Esophagus muscularis mucosa (tissue), 4 donors: Measurements from ENCODE around the gene ECI1. TPM values are rescaled to one million over a fixed set of nuclear protein-coding genes. Genes with fewer than 3 reads are reported as not detected.

Experiments
- DNase-seq: peaks from one replicate; pipeline ENCODE4 v3.0.0-alpha.2; 2017; ENCODE audit errors: extremely low spot score
- H3K27ac ChIP-seq, 4 donors: fragments of 200-600 bp; sonication (generic); replicated peaks in 1 of 4; 1 replicate in 3 of 4; 2 replicates in 1 of 4; pipeline ENCODE4 v1.5.1; 2016 to 2019; ENCODE audit warnings: mild to moderate bottlenecking in 1 of 4
- H3K27me3 ChIP-seq, 4 donors: fragments of 200-600 bp; sonication (generic); one replicate each; pipeline versions ENCODE4 v1.5.1 to v1.6.0; 2016 to 2019
- H3K36me3 ChIP-seq, 4 donors: fragments of 200-600 bp; sonication (generic); one replicate each; pipeline ENCODE4 v1.5.1; 2016 to 2019
- H3K4me1 ChIP-seq, 4 donors: fragments of 200-600 bp; sonication (generic); one replicate each; pipeline ENCODE4 v1.5.1; 2016 to 2019
- H3K4me3 ChIP-seq, 4 donors: fragments of 200-600 bp; sonication (generic); 1 replicate in 2 of 4; 2 replicates in 2 of 4; pipeline ENCODE4 v1.5.1; 2016 to 2019; ENCODE audit warnings: mild to moderate bottlenecking in 4 of 4, moderate library complexity in 1 of 4
- H3K9me3 ChIP-seq, 4 donors: fragments of 200-600 bp; sonication (generic); 1 replicate in 3 of 4; 2 replicates in 1 of 4; pipeline ENCODE4 v1.5.1; 2016 to 2019
- EP300 ChIP-seq: sonication (generic); formaldehyde crosslinking; IDR thresholded peaks from one replicate; pipeline ENCODE4 v1.6.1; 2017; ENCODE audit warnings: antibody characterized with exemption
- POLR2A ChIP-seq: fragments of 450-650 bp; IDR thresholded peaks from one replicate; pipeline ENCODE4 v1.6.1; 2017; ENCODE audit warnings: antibody characterized with exemption, moderate library complexity, mild to moderate bottlenecking, low read depth
- POLR2AphosphoS5 ChIP-seq, 2 donors: sonication (generic); formaldehyde crosslinking; IDR thresholded peaks; one replicate each; pipeline ENCODE4 v1.6.1; 2017; ENCODE audit warnings: antibody characterized with exemption in 2 of 2
- WGBS: methylation state at CpG from one replicate; pipeline ENCODE4 v1.1.5; 2018; 5-methylcytosine and 5-hydroxymethylcytosine counted together
- intact Hi-C: fragments of 100-400 bp; cut with DNase I; formaldehyde crosslinking; loops from one replicate; pipeline ENCODE4 v1.15.1; 2023
- total RNA-seq, 4 donors: library from RNA; depleted of rRNA; stranded (reverse); fragments of >200 nt; gene quantifications; one replicate each; pipeline versions ENCODE4 v1.1.0 to v1.2.1, GENCODE V29; 2016
- TF ChIP-seq, protein P1 (sequence below), 3 experiments: fragments of 200-600 bp in 2 of 3; fragments of 450-650 bp in 1 of 3; sonication (generic) in 2 of 3; IDR thresholded peaks; one replicate each; pipeline ENCODE4 v1.5.1; 2017 to 2019; ENCODE audit warnings: antibody characterized with exemption in 3 of 3, mild to moderate bottlenecking in 2 of 3, moderate library complexity in 1 of 3

Gene ECI1
- total RNA-seq, 4 donors from 2014 or later = 51.9 to 115 (median 86.6) TPM

DNA sequence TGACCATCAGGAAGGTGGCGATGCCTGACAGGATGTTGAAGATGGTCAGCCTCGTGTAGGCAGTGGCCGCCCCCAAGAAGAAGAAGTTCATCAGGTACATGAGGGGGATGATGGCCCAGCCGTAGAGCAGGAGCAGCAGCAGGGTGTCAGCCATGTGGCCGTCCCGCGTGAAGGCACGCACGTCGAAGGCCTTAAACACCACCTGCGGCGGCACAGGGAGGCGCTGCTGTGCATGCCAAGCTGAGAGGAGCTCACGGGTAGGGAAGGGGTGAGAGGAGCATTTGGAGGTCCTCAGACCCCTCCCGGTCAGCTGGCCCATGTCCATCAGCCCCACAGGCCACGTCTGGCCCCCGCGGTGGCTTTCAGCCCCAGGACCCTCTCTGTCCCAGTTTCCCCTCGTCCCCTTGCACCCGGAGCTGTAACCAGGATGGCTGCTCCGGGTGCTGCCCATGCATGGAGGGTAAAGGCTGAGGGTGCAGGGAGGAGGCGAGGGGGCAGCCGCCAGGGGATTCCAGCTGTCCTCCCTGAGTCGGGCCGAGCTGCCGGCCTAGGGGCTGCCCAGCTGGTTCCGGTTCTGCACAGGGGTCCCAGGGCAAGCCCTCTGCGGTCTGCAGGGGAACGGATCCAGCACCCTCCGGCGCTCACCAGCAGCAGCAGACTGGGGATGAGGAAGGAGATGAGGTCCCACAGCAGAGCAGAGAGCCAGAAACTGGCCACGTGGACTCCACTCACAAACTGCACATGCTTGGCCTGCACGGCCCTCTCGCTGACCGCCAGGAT, 33.6 kb upstream of the ECI1 start:
- no peak overlapping the region for H3K4me3 ChIP-seq
- no peaks in the 10 kb centered on the region for H3K27me3 ChIP-seq
- H3K9me3 ChIP-seq = no peaks in the 10 kb centered on the region
- H3K27ac ChIP-seq = no peak overlapping the region
- DNase-seq = no peak
- H3K36me3 ChIP-seq = peaks cover 11 to 92% (median 82%) of the 10 kb centered on the region in 4 donors
- intact Hi-C loops = no loop called here
- no peaks in the 10 kb centered on the region for H3K4me1 ChIP-seq
- TF ChIP-seq, protein P1, sequence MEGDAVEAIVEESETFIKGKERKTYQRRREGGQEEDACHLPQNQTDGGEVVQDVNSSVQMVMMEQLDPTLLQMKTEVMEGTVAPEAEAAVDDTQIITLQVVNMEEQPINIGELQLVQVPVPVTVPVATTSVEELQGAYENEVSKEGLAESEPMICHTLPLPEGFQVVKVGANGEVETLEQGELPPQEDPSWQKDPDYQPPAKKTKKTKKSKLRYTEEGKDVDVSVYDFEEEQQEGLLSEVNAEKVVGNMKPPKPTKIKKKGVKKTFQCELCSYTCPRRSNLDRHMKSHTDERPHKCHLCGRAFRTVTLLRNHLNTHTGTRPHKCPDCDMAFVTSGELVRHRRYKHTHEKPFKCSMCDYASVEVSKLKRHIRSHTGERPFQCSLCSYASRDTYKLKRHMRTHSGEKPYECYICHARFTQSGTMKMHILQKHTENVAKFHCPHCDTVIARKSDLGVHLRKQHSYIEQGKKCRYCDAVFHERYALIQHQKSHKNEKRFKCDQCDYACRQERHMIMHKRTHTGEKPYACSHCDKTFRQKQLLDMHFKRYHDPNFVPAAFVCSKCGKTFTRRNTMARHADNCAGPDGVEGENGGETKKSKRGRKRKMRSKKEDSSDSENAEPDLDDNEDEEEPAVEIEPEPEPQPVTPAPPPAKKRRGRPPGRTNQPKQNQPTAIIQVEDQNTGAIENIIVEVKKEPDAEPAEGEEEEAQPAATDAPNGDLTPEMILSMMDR (IDR thresholded peaks at IDR 0.05) = no peak
- no peak for TF ChIP-seq POLR2AphosphoS5 (IDR thresholded peaks at IDR 0.05)
- 90% methylated on average over 28 of the region's 35 CpGs for whole genome bisulfite sequencing

DNA sequence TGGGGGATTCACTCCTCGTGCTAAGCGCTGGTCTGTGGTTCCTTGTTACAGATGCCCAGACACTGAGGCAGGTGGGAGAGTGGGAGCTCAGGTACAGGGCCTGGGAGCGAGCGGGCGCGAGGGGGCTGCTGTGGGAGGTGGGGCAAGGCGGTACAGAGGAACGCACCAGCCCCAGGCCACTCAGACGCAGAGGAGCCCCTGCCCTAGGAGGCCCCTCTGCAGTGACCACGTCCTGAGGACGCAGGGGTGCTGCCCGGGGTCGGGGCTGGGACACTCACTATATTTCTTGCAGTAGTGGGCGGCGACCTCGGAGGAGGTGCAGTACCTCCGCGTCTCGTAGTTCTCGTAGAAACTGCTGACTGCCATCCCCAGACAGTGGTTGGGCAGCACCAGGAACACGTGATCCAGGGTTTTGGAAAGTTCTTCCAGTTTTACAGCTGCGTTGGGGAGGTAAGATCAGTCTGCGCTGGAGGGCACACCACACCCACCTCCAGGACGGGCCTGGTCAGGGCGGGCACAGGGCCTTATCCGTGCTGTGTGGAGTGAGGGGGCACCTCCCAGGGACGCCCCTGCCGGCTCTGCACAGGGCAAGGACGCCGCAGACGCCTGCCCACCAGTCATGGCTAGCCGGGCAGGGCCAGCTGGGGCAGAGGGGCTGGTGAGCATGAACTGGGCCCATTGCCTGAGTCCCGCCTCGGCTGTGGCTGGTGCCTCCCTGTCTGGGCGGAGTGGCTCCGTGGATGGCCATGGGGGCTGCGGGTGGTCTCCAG, 32.8 kb upstream of the ECI1 start:
- Histone ChIP-seq H3K9me3 (no peaks in the 10 kb centered on the region), H3K36me3 (peaks cover 11 to 92% (median 77%) of the 10 kb centered on the region in 4 donors), H3K4me1 (no peaks in the 10 kb centered on the region), H3K27me3 (no peaks in the 10 kb centered on the region), H3K27ac (no peak overlapping the region), H3K4me3 (no peak overlapping the region)
- no peak for DNase-seq
- intact Hi-C loops = no loop called here
- TF ChIP-seq POLR2A = no peak
- TF ChIP-seq, protein P1 (IDR thresholded peaks at IDR 0.05) = no peak
- TF ChIP-seq EP300 = no peak
- TF ChIP-seq POLR2AphosphoS5 (IDR thresholded peaks at IDR 0.05) = no peak
- WGBS = 89% methylated on average over 20 of the region's 37 CpGs

GRCh38 chr16:2282866-2283555, 31.6 kb upstream of the ECI1 start:
- H3K36me3 ChIP-seq = peaks cover 11 to 92% (median 74%) of the 10 kb centered on the region in 4 donors
- H3K4me1 ChIP-seq = no peaks in the 10 kb centered on the region
- H3K27ac ChIP-seq = no peak overlapping the region
- intact Hi-C loops = no loop called here
- H3K4me3 ChIP-seq = no peak overlapping the region
- WGBS = 88% methylated on average over 16 of the region's 26 CpGs
- DNase-seq = no peak
- no peaks in the 10 kb centered on the region for H3K9me3 ChIP-seq
- TF ChIP-seq POLR2A = no peak
- TF ChIP-seq, protein P1 (IDR thresholded peaks at IDR 0.05) = no peak
- no peak for TF ChIP-seq EP300
- TF ChIP-seq POLR2AphosphoS5 (IDR thresholded peaks at IDR 0.05) = no peak
- H3K27me3 ChIP-seq = no peaks in the 10 kb centered on the region

GRCh38 chr16:2282262-2282661, 30.9 kb upstream of the ECI1 start:
- Histone ChIP-seq H3K36me3 (peaks cover 13 to 92% (median 76%) of the 10 kb centered on the region in 4 donors), H3K27me3 (no peaks in the 10 kb centered on the region), H3K27ac (no peak overlapping the region), H3K4me3 (no peak overlapping the region), H3K4me1 (no peaks in the 10 kb centered on the region), H3K9me3 (no peaks in the 10 kb centered on the region)
- TF ChIP-seq POLR2AphosphoS5 (IDR thresholded peaks at IDR 0.05) (no peak), EP300 (no peak), POLR2A (no peak)
- TF ChIP-seq, protein P1 (IDR thresholded peaks at IDR 0.05) = no peak
- DNase-seq = no peak
- intact Hi-C loops = no loop called here
- WGBS = 73% methylated on average over 5 of the region's 5 CpGs
